ENCODE measurements around the gene THSD4. TPM values are rescaled to one million over a fixed set of nuclear protein-coding genes. Genes with fewer than 3 reads are reported as not detected.

Gene THSD4
- total RNA-seq, 5 donors from 2014 or later (not counting 1 experiment from before 2014, with no cell fraction given): 0.03 to 0.23 (median 0.18) TPM; not detected in 2

- H3K36me3 ChIP-seq (ENCODE audit: control insufficient read depth in 2 of 2, extremely low read depth in 1 of 2, insufficient read depth in 1 of 2, low read length in 1 of 2): no peaks in the 10 kb centered on the region
- Mint-ChIP-seq H3K36me3 (no peaks in the 10 kb centered on the region), H3K27me3 (peaks cover 6 to 13% of the 10 kb centered on the region in 2 donors), H3K4me3 (no peak overlapping the region), H3K27ac (no peak overlapping the region), H3K9me3 (no peaks in the 10 kb centered on the region), H3K4me1 (no peaks in the 10 kb centered on the region)
- CTCF ChIA-PET: no interaction called here
- DNase-seq (no peak), ATAC-seq (replicated peaks in 1 of 4) (no peak)
- H3K27ac ChIP-seq (ENCODE audit: low read length): no peak overlapping the region
- no peaks in the 10 kb centered on the region for H3K4me1 ChIP-seq (ENCODE audit: control insufficient read depth in 1 of 2, extremely low read depth in 1 of 2, insufficient read depth in 2 of 2, low read length in 2 of 2)
- POLR2A ChIA-PET: no interaction called here
- no peak overlapping the region for H3K4me3 ChIP-seq (ENCODE audit: control insufficient read depth in 1 of 2, extremely low read depth in 1 of 2, low read length in 1 of 2)
- H3K27me3 ChIP-seq (replicated peaks in 1 of 2; ENCODE audit: control insufficient read depth in 2 of 2, extremely low read depth in 1 of 2, insufficient read depth in 2 of 2, low read length in 1 of 2): peaks cover 0 to 2% of the 10 kb centered on the region in 2 experiments
- H3K9me3 ChIP-seq: no peaks in the 10 kb centered on the region
- WGBS (ENCODE audit: insufficient coverage): no CpG with 5 or more reads among the region's 1 CpG
Observed at GRCh38 chr15:71612397-71612722, 497.1 kb downstream of the THSD4 start.

GRCh38 chr15:71612869-71613268 lies 497.6 kb downstream of the THSD4 start:
- CTCF ChIA-PET: no interaction called here
- H3K4me1 Mint-ChIP-seq: no peaks in the 10 kb centered on the region
- Histone ChIP-seq H3K27ac (ENCODE audit: low read length) (no peak overlapping the region), H3K9me3 (no peaks in the 10 kb centered on the region), H3K4me1 (ENCODE audit: control insufficient read depth in 1 of 2, extremely low read depth in 1 of 2, insufficient read depth in 2 of 2, low read length in 2 of 2) (no peaks in the 10 kb centered on the region), H3K36me3 (ENCODE audit: control insufficient read depth in 2 of 2, extremely low read depth in 1 of 2, insufficient read depth in 1 of 2, low read length in 1 of 2) (no peaks in the 10 kb centered on the region), H3K27me3 (replicated peaks in 1 of 2; ENCODE audit: control insufficient read depth in 2 of 2, extremely low read depth in 1 of 2, insufficient read depth in 2 of 2, low read length in 1 of 2) (peaks cover 0 to 2% of the 10 kb centered on the region in 2 experiments), H3K4me3 (ENCODE audit: control insufficient read depth in 1 of 2, extremely low read depth in 1 of 2, low read length in 1 of 2) (no peak overlapping the region)
- H3K9me3 Mint-ChIP-seq: no peaks in the 10 kb centered on the region
- peaks cover 6 to 11% of the 10 kb centered on the region in 2 donors for H3K27me3 Mint-ChIP-seq
- DNase-seq: no peak
- ATAC-seq (replicated peaks in 1 of 4): no peak
- no peak overlapping the region for H3K27ac Mint-ChIP-seq
- no peak overlapping the region for H3K4me3 Mint-ChIP-seq
- H3K36me3 Mint-ChIP-seq: no peaks in the 10 kb centered on the region
- POLR2A ChIA-PET: no interaction called here
- no CpG with 5 or more reads among the region's 2 CpGs for WGBS (ENCODE audit: insufficient coverage)

GRCh38 chr15:71623111-71623510 lies 507.8 kb downstream of the THSD4 start:
- Histone ChIP-seq H3K27ac (ENCODE audit: low read length) (no peak overlapping the region), H3K4me3 (ENCODE audit: control insufficient read depth in 1 of 2, extremely low read depth in 1 of 2, low read length in 1 of 2) (no peak overlapping the region), H3K9me3 (no peaks in the 10 kb centered on the region), H3K4me1 (ENCODE audit: control insufficient read depth in 1 of 2, extremely low read depth in 1 of 2, insufficient read depth in 2 of 2, low read length in 2 of 2) (no peaks in the 10 kb centered on the region), H3K36me3 (ENCODE audit: control insufficient read depth in 2 of 2, extremely low read depth in 1 of 2, insufficient read depth in 1 of 2, low read length in 1 of 2) (no peaks in the 10 kb centered on the region), H3K27me3 (replicated peaks in 1 of 2; ENCODE audit: control insufficient read depth in 2 of 2, extremely low read depth in 1 of 2, insufficient read depth in 2 of 2, low read length in 1 of 2) (no peaks in the 10 kb centered on the region)
- no CpG with 5 or more reads among the region's 4 CpGs for WGBS (ENCODE audit: insufficient coverage)
- ATAC-seq (replicated peaks in 1 of 4) (no peak), DNase-seq (no peak)
- Mint-ChIP-seq H3K9me3 (peaks cover 0 to 8% (median 0%) of the 10 kb centered on the region in 3 donors), H3K27ac (no peak overlapping the region), H3K4me3 (no peak overlapping the region), H3K36me3 (no peaks in the 10 kb centered on the region), H3K27me3 (peaks cover 20 to 35% of the 10 kb centered on the region in 2 donors), H3K4me1 (no peaks in the 10 kb centered on the region)
- POLR2A ChIA-PET: no interaction called here
- CTCF ChIA-PET: no interaction called here

- no peaks in the 10 kb centered on the region for H3K9me3 ChIP-seq
- H3K4me1 ChIP-seq (ENCODE audit: control insufficient read depth in 1 of 2, extremely low read depth in 1 of 2, insufficient read depth in 2 of 2, low read length in 2 of 2): no peaks in the 10 kb centered on the region
- Mint-ChIP-seq H3K27ac (no peak overlapping the region), H3K9me3 (peaks cover 0 to 8% (median 0%) of the 10 kb centered on the region in 3 donors), H3K27me3 (peaks cover 31 to 38% of the 10 kb centered on the region in 2 donors), H3K36me3 (no peaks in the 10 kb centered on the region), H3K4me1 (no peaks in the 10 kb centered on the region), H3K4me3 (no peak overlapping the region)
- H3K4me3 ChIP-seq (ENCODE audit: control insufficient read depth in 1 of 2, extremely low read depth in 1 of 2, low read length in 1 of 2): no peak overlapping the region
- no peak for ATAC-seq (replicated peaks in 1 of 4)
- ChIA-PET POLR2A (no interaction called here), CTCF (no interaction called here)
- no CpG with 5 or more reads among the region's 4 CpGs for WGBS (ENCODE audit: insufficient coverage)
- DNase-seq: no peak
- peaks cover 0 to 3% of the 10 kb centered on the region in 2 experiments for H3K27me3 ChIP-seq (replicated peaks in 1 of 2; ENCODE audit: control insufficient read depth in 2 of 2, extremely low read depth in 1 of 2, insufficient read depth in 2 of 2, low read length in 1 of 2)
- no peak overlapping the region for H3K27ac ChIP-seq (ENCODE audit: low read length)
- no peaks in the 10 kb centered on the region for H3K36me3 ChIP-seq (ENCODE audit: control insufficient read depth in 2 of 2, extremely low read depth in 1 of 2, insufficient read depth in 1 of 2, low read length in 1 of 2)
Observed at GRCh38 chr15:71626596-71627088, 511.4 kb downstream of the THSD4 start.

- Histone ChIP-seq H3K4me3 (ENCODE audit: control insufficient read depth in 1 of 2, extremely low read depth in 1 of 2, low read length in 1 of 2) (no peak overlapping the region), H3K4me1 (ENCODE audit: control insufficient read depth in 1 of 2, extremely low read depth in 1 of 2, insufficient read depth in 2 of 2, low read length in 2 of 2) (no peaks in the 10 kb centered on the region), H3K27ac (ENCODE audit: low read length) (no peak overlapping the region), H3K9me3 (no peaks in the 10 kb centered on the region), H3K36me3 (ENCODE audit: control insufficient read depth in 2 of 2, extremely low read depth in 1 of 2, insufficient read depth in 1 of 2, low read length in 1 of 2) (no peaks in the 10 kb centered on the region), H3K27me3 (replicated peaks in 1 of 2; ENCODE audit: control insufficient read depth in 2 of 2, extremely low read depth in 1 of 2, insufficient read depth in 2 of 2, low read length in 1 of 2) (peaks cover 0 to 3% of the 10 kb centered on the region in 2 experiments)
- Mint-ChIP-seq H3K4me1 (no peaks in the 10 kb centered on the region), H3K9me3 (peaks cover 0 to 8% (median 0%) of the 10 kb centered on the region in 3 donors), H3K27ac (no peak overlapping the region), H3K36me3 (no peaks in the 10 kb centered on the region), H3K27me3 (peaks cover 29 to 37% of the 10 kb centered on the region in 2 donors), H3K4me3 (no peak overlapping the region)
- DNase-seq (no peak), ATAC-seq (replicated peaks in 1 of 4) (no peak)
- POLR2A ChIA-PET: no interaction called here
- 67% methylated on average over 1 of the region's 2 CpGs for WGBS (ENCODE audit: insufficient coverage)
- CTCF ChIA-PET: no interaction called here
Observed at GRCh38 chr15:71627188-71627587, 511.9 kb downstream of the THSD4 start.

GRCh38 chr15:71627604-71628003 lies 512.3 kb downstream of the THSD4 start:
- Histone ChIP-seq H3K9me3 (no peaks in the 10 kb centered on the region), H3K4me1 (ENCODE audit: control insufficient read depth in 1 of 2, extremely low read depth in 1 of 2, insufficient read depth in 2 of 2, low read length in 2 of 2) (no peaks in the 10 kb centered on the region), H3K27me3 (replicated peaks in 1 of 2; ENCODE audit: control insufficient read depth in 2 of 2, extremely low read depth in 1 of 2, insufficient read depth in 2 of 2, low read length in 1 of 2) (peaks cover 0 to 3% of the 10 kb centered on the region in 2 experiments), H3K4me3 (ENCODE audit: control insufficient read depth in 1 of 2, extremely low read depth in 1 of 2, low read length in 1 of 2) (no peak overlapping the region), H3K27ac (ENCODE audit: low read length) (no peak overlapping the region), H3K36me3 (ENCODE audit: control insufficient read depth in 2 of 2, extremely low read depth in 1 of 2, insufficient read depth in 1 of 2, low read length in 1 of 2) (no peaks in the 10 kb centered on the region)
- DNase-seq (no peak), ATAC-seq (replicated peaks in 1 of 4) (no peak)
- Mint-ChIP-seq H3K27me3 (peaks cover 31 to 38% of the 10 kb centered on the region in 2 donors), H3K27ac (no peak overlapping the region), H3K4me3 (no peak overlapping the region), H3K36me3 (no peaks in the 10 kb centered on the region), H3K4me1 (no peaks in the 10 kb centered on the region), H3K9me3 (peaks cover 0 to 6% (median 0%) of the 10 kb centered on the region in 3 donors)
- ChIA-PET POLR2A (no interaction called here), CTCF (no interaction called here)
- no CpG with 5 or more reads among the region's 3 CpGs for WGBS (ENCODE audit: insufficient coverage)

All from T-cell (primary cell).